Naive thymus-derived CD4-positive, alpha-beta T cell (primary cell): ENCODE data around the gene DEAF1. TPM values are rescaled to one million over a fixed set of nuclear protein-coding genes. Genes with fewer than 3 reads are reported as not detected.
A peak's percentile ranks its signal among the peaks of the same experiment; 100 is the strongest.

Source experiments
- ATAC-seq: fragments of 150-1000 bp; cut with Tn5 transposase; 2 replicates; pipeline ENCODE4 v1.10.0; 2021; ENCODE audit warnings: mild to moderate bottlenecking, moderate library complexity
- CTCF ChIA-PET: fragments of 350-600 bp; sonication (Branson Sonifier 250); formaldehyde crosslinking; loops from one replicate; lab custom pipeline; 2021; ENCODE audit warnings: antibody characterized with exemption; lab: Charles Lee
- POLR2A ChIA-PET: fragments of 350-600 bp; sonication (Branson Sonifier 250); formaldehyde crosslinking; loops from one replicate; lab custom pipeline; 2021; ENCODE audit warnings: antibody characterized with exemption, inconsistent platforms; lab: Charles Lee
- DNase-seq, 9 donors: peaks; one replicate each; pipeline versions ENCODE4 v3.0.0 to v3.0.0-alpha.2; 2020 to 2022; ENCODE audit warnings: mixed read lengths in 1 of 9
- H3K27ac ChIP-seq: one replicate; pipeline ENCODE4 v1.7.0; 2013; ENCODE audit warnings: mild to moderate bottlenecking, low read depth, low read length, moderate library complexity
- H3K27me3 ChIP-seq, 2 donors: one replicate each; pipeline ENCODE4 v1.7.0; 2013; ENCODE audit warnings: low read length in 2 of 2, mild to moderate bottlenecking in 2 of 2, moderate library complexity in 2 of 2; ENCODE audit not compliant: control insufficient read depth in 2 of 2, insufficient read depth in 2 of 2
- H3K36me3 ChIP-seq, 3 experiments: 1 replicate in 2 of 3; 2 replicates in 1 of 3; pipeline ENCODE4 v1.7.0; 2013; ENCODE audit warnings: low read length in 3 of 3, mild to moderate bottlenecking in 3 of 3, moderate library complexity in 1 of 3; ENCODE audit not compliant: insufficient read depth in 3 of 3, control insufficient read depth in 2 of 3
- H3K4me1 ChIP-seq, 2 donors: one replicate each; pipeline ENCODE4 v1.7.0; 2013; ENCODE audit warnings: low read length in 2 of 2, mild to moderate bottlenecking in 2 of 2, moderate library complexity in 1 of 2; ENCODE audit not compliant: control insufficient read depth in 2 of 2, insufficient read depth in 2 of 2
- H3K4me3 ChIP-seq: 2 replicates; pipeline ENCODE4 v1.7.0; 2013; ENCODE audit warnings: mild to moderate bottlenecking, low read length
- H3K9me3 ChIP-seq, 3 experiments: 1 replicate in 2 of 3; 2 replicates in 1 of 3; pipeline ENCODE4 v1.7.0; 2013; ENCODE audit warnings: low read length in 3 of 3; ENCODE audit not compliant: control insufficient read depth in 2 of 3
- H3K27ac Mint-ChIP-seq, 9 donors: one replicate each; pipeline ENCODE4 v1.8.0; 2020 to 2022; ENCODE audit warnings: mixed read lengths in 9 of 9, mild to moderate bottlenecking in 8 of 9, moderate library complexity in 5 of 9, inconsistent platforms in 2 of 9
- H3K27me3 Mint-ChIP-seq, 5 donors: one replicate each; pipeline ENCODE4 v1.8.0; 2021 to 2022; ENCODE audit warnings: mixed read lengths in 5 of 5, mild to moderate bottlenecking in 1 of 5
- H3K36me3 Mint-ChIP-seq, 5 donors: one replicate each; pipeline ENCODE4 v1.8.0; 2020 to 2022; ENCODE audit warnings: mixed read lengths in 5 of 5, mild to moderate bottlenecking in 3 of 5, inconsistent platforms in 1 of 5
- H3K4me1 Mint-ChIP-seq, 7 donors: one replicate each; pipeline ENCODE4 v1.8.0; 2020 to 2022; ENCODE audit warnings: mixed read lengths in 7 of 7, mild to moderate bottlenecking in 3 of 7, inconsistent platforms in 1 of 7
- H3K4me3 Mint-ChIP-seq, 10 donors: one replicate each; pipeline ENCODE4 v1.8.0; 2020 to 2022; ENCODE audit warnings: mild to moderate bottlenecking in 10 of 10, mixed read lengths in 10 of 10, moderate library complexity in 6 of 10, inconsistent platforms in 2 of 10
- H3K9me3 Mint-ChIP-seq, 11 donors: one replicate each; pipeline ENCODE4 v1.8.0; 2020 to 2022; ENCODE audit warnings: mixed read lengths in 11 of 11, mild to moderate bottlenecking in 4 of 11, inconsistent platforms in 1 of 11, moderate library complexity in 1 of 11
- intact Hi-C, 2 donors: fragments of 100-400 bp; cut with micrococcal nuclease; formaldehyde crosslinking; loops; one replicate each; pipeline ENCODE4 v1.15.1; 2023
- polyA plus RNA-seq, 2 donors: library from polyadenylated mRNA; unstranded; fragments of 300-500 nt; fragmentation: Illumina TruSeq; gene quantifications; one replicate each; pipeline ENCODE4 v1.2.3, GENCODE V29; 2021
- total RNA-seq, 6 experiments: library from RNA in 5 of 6; stranded (reverse) in 5 of 6; gene quantifications; 1 replicate in 5 of 6; 2 replicates in 1 of 6; pipeline ENCODE4 v1.2.3 and lab custom pipeline; 2021 to 2026

The DEAF1 gene
- total and polyA plus RNA-seq, 7 experiments from 2014 or later: 33.0 to 117 (median 54.2) TPM

DNA sequence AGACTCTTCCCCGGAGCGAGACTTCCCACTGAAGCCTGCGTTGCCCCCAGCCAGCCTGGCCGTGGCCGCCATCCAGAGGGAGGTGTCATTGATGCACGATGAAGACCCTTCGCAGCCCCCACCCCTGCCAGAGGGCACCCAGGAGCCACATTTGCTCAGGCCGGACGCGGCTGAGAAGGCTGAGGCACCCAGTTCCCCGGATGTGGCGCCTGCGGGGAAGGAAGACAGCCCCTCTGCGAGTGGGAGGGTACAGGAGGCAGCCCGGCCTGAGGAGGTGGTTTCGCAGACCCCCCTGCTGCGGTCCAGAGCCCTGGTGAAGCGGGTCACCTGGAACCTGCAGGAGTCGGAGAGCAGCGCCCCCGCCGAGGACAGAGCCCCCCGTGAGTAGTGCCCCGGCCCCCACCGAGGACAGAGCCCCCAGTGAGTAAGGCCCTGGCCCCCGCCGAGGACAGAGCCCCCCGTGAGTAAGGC, 85.6 kb downstream of the DEAF1 start:
- Mint-ChIP-seq H3K36me3 (peaks cover 0 to 16% (median 5%) of the 10 kb centered on the region in 5 donors), H3K27me3 (no peaks in the 10 kb centered on the region), H3K4me3 (no peak overlapping the region), H3K4me1 (peaks cover 0 to 12% (median 8%) of the 10 kb centered on the region in 7 donors), H3K27ac (no peak overlapping the region), H3K9me3 (no peaks in the 10 kb centered on the region)
- Histone ChIP-seq H3K27me3 (no peaks in the 10 kb centered on the region), H3K27ac (no peak overlapping the region), H3K4me3 (no peak overlapping the region), H3K36me3 (peaks cover 0 to 90% (median 35%) of the 10 kb centered on the region in 3 experiments), H3K9me3 (no peaks in the 10 kb centered on the region), H3K4me1 (peaks cover 7 to 13% of the 10 kb centered on the region in 2 donors)
- ATAC-seq (no peak), DNase-seq (peak in 1 of 9 donors; percentile 21)
- intact Hi-C loops: no loop called here
- ChIA-PET CTCF (no interaction called here), POLR2A (no interaction called here)

DNA sequence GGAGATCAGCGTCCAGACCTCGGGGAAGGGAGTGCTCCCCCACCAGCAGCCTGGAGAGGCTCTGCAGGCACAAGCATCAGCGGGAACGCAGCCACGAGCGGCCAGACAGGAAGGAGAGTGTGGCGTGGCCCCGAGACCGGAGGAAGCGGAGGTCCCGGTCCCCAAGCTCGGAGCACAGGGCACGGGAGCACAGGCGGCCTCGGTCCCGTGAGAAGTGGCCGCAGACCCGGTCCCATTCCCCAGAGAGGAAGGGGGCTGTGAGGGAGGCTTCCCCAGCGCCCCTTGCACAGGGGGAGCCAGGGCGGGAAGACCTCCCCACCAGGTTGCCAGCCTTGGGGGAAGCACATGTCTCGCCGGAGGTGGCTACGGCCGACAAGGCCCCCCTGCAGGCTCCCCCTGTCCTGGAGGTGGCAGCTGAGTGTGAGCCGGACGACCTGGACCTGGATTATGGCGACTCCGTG, 86.2 kb downstream of the DEAF1 start:
- peak in 1 of 9 donors; percentile 22 for DNase-seq
- H3K4me3 ChIP-seq: no peak overlapping the region
- H3K4me1 Mint-ChIP-seq: peaks cover 0 to 9% (median 5%) of the 10 kb centered on the region in 7 donors
- POLR2A ChIA-PET: interaction anchor here (0.6 to 1.1 kb wide), 2 partner anchors 51 to 352 kb away, joined by 4 to 6 read pairs; no protein-coding TSS in a partner anchor
- H3K27ac Mint-ChIP-seq: peak overlapping the region in 2 of 9 donors; percentile 56 to 83
- H3K36me3 Mint-ChIP-seq: peaks cover 0 to 20% (median 5%) of the 10 kb centered on the region in 5 donors
- intact Hi-C loops: no loop called here
- peaks cover 0 to 95% (median 37%) of the 10 kb centered on the region in 3 experiments for H3K36me3 ChIP-seq
- no peaks in the 10 kb centered on the region for H3K27me3 ChIP-seq
- H3K27ac ChIP-seq: no peak overlapping the region
- no peak overlapping the region for H3K4me3 Mint-ChIP-seq
- no peak for ATAC-seq
- CTCF ChIA-PET: interaction anchor here (1.0 kb wide), 1 partner anchor 53 kb away, joined by 3 read pairs; no protein-coding TSS in a partner anchor
- no peaks in the 10 kb centered on the region for H3K27me3 Mint-ChIP-seq
- H3K4me1 ChIP-seq: peaks cover 2 to 8% of the 10 kb centered on the region in 2 donors
- no peaks in the 10 kb centered on the region for H3K9me3 ChIP-seq
- no peaks in the 10 kb centered on the region for H3K9me3 Mint-ChIP-seq

DNA sequence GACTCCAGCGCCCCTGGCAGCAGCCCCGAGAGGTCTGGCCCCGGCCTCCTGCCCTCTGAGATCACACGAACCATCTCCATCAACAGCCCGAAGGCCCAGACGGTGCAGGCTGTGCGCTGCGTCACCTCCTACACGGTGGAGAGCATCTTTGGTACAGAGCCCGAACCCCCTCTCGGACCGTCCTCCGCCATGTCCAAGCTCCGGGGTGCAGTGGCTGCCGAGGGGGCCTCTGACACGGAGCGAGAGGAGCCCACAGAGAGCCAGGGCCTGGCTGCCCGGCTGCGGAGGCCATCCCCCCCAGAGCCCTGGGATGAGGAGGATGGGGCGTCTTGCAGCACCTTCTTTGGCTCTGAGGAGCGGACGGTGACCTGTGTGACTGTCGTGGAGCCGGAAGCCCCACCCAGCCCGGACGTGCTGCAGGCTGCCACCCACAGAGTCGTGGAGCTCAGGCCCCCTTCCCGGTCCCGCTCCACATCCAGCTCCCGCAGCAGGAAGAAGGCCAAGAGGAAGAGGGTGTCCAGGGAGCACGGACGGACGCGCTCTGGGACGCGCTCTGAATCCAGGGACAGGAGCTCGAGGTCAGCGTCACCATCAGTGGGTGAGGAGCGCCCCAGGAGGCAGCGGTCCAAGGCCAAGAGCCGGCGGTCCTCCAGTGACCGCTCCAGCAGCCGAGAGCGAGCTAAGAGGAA, 86.9 kb downstream of the DEAF1 start:
- no peaks in the 10 kb centered on the region for H3K27me3 Mint-ChIP-seq
- peaks cover 0 to 21% (median 5%) of the 10 kb centered on the region in 5 donors for H3K36me3 Mint-ChIP-seq
- H3K4me1 ChIP-seq: peaks cover 0 to 2% of the 10 kb centered on the region in 2 donors
- no peak for ATAC-seq
- H3K27ac Mint-ChIP-seq: peak overlapping the region in 3 of 9 donors; percentile 18 to 83 (median 56)
- H3K4me3 Mint-ChIP-seq: no peak overlapping the region
- peaks cover 0 to 98% (median 39%) of the 10 kb centered on the region in 3 experiments for H3K36me3 ChIP-seq
- H3K27me3 ChIP-seq: no peaks in the 10 kb centered on the region
- ChIA-PET CTCF (interaction anchor here (1.0 kb wide), 1 partner anchor 54 kb away, joined by 3 read pairs; no protein-coding TSS in a partner anchor), POLR2A (interaction anchor here (0.6 to 1.1 kb wide), 2 partner anchors 50 to 351 kb away, joined by 4 to 6 read pairs; no protein-coding TSS in a partner anchor)
- no peaks in the 10 kb centered on the region for H3K9me3 ChIP-seq
- H3K27ac ChIP-seq: no peak overlapping the region
- H3K9me3 Mint-ChIP-seq: no peaks in the 10 kb centered on the region
- intact Hi-C loops: no loop called here
- DNase-seq: no peak
- peaks cover 0 to 9% (median 5%) of the 10 kb centered on the region in 7 donors for H3K4me1 Mint-ChIP-seq
- no peak overlapping the region for H3K4me3 ChIP-seq

DNA sequence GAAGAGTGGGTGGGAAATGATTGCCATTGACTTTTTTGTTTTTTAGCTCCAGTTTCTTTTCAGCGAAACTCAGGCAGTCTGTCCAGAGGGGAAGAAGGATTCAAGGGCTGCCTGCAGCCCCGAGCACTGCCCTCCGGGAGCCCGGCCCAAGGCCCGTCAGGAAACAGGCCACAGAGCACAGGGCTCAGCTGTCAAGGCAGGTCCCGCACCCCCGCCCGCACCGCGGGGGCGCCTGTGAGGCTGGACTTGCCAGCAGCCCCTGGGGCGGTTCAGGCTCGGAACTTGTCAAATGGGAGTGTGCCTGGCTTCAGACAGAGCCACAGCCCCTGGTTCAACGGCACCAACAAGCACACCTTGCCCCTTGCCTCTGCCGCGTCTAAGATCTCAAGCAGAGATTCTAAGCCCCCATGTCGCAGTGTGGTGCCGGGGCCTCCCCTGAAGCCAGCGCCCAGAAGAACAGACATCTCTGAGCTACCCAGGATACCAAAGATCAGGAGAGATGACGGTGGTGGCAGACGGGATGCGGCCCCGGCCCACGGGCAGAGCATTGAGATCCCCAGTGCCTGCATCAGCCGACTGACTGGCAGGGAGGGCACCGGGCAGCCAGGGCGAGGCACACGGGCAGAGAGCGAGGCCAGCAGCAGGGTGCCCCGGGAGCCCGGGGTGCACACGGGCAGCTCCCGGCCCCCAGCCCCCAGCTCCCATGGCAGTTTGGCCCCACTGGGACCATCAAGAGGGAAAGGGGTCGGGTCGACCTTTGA, 87.8 kb downstream of the DEAF1 start:
- H3K4me3 Mint-ChIP-seq: no peak overlapping the region
- H3K27me3 ChIP-seq: no peaks in the 10 kb centered on the region
- peaks cover 0 to 22% (median 5%) of the 10 kb centered on the region in 5 donors for H3K36me3 Mint-ChIP-seq
- H3K9me3 ChIP-seq: no peaks in the 10 kb centered on the region
- peaks cover 0 to 98% (median 35%) of the 10 kb centered on the region in 3 experiments for H3K36me3 ChIP-seq
- no peak overlapping the region for H3K27ac ChIP-seq
- H3K4me3 ChIP-seq: no peak overlapping the region
- POLR2A ChIA-PET: no interaction called here
- DNase-seq (no peak), ATAC-seq (no peak)
- H3K27ac Mint-ChIP-seq: peak overlapping the region in 1 of 9 donors; percentile 42
- H3K4me1 ChIP-seq: no peaks in the 10 kb centered on the region
- CTCF ChIA-PET: no interaction called here
- intact Hi-C loops: no loop called here
- no peaks in the 10 kb centered on the region for H3K27me3 Mint-ChIP-seq
- H3K9me3 Mint-ChIP-seq: no peaks in the 10 kb centered on the region
- H3K4me1 Mint-ChIP-seq: peaks cover 0 to 5% (median 2%) of the 10 kb centered on the region in 7 donors

DNA sequence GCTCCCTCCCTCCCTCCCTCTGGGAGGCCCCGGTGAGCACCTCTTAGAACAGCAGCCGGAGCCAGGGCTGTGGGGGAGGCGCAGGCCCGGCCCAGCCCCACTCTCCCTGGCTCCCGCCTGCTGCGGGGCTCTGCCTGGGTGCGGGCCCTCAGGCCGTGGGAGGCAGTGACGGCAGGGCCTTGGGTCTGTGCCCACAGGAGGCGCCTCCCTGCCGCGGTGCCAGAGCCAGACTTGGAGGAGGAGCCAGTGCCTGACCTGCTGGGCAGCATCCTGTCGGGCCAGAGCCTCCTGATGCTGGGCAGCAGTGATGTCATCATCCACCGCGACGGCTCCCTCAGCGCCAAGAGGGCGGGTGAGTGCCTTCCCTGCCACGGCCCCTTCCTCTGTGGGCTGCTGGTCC, 88.8 kb downstream of the DEAF1 start:
- no peak for ATAC-seq
- H3K27me3 Mint-ChIP-seq: no peaks in the 10 kb centered on the region
- Histone ChIP-seq H3K27me3 (no peaks in the 10 kb centered on the region), H3K4me1 (no peaks in the 10 kb centered on the region), H3K4me3 (no peak overlapping the region), H3K27ac (no peak overlapping the region), H3K9me3 (no peaks in the 10 kb centered on the region), H3K36me3 (peaks cover 0 to 98% (median 32%) of the 10 kb centered on the region in 3 experiments)
- no peak overlapping the region for H3K27ac Mint-ChIP-seq
- H3K4me3 Mint-ChIP-seq: no peak overlapping the region
- no peak for DNase-seq
- peaks cover 3 to 30% (median 5%) of the 10 kb centered on the region in 5 donors for H3K36me3 Mint-ChIP-seq
- intact Hi-C loops: no loop called here
- H3K9me3 Mint-ChIP-seq: no peaks in the 10 kb centered on the region
- ChIA-PET CTCF (no interaction called here), POLR2A (no interaction called here)
- H3K4me1 Mint-ChIP-seq: peaks cover 0 to 2% (median 0%) of the 10 kb centered on the region in 7 donors

GRCh38 chr11:605286-606129, 89.5 kb downstream of the DEAF1 start:
- DNase-seq (no peak), ATAC-seq (no peak)
- Histone ChIP-seq H3K36me3 (peaks cover 0 to 96% (median 27%) of the 10 kb centered on the region in 3 experiments), H3K4me3 (no peak overlapping the region), H3K27ac (no peak overlapping the region), H3K4me1 (no peaks in the 10 kb centered on the region), H3K9me3 (no peaks in the 10 kb centered on the region), H3K27me3 (no peaks in the 10 kb centered on the region)
- Mint-ChIP-seq H3K4me3 (no peak overlapping the region), H3K9me3 (no peaks in the 10 kb centered on the region), H3K4me1 (no peaks in the 10 kb centered on the region), H3K27ac (no peak overlapping the region), H3K27me3 (no peaks in the 10 kb centered on the region), H3K36me3 (peaks cover 4 to 26% (median 5%) of the 10 kb centered on the region in 5 donors)
- ChIA-PET CTCF (no interaction called here), POLR2A (interaction anchor here (0.7 to 1.0 kb wide), 2 partner anchors 68 to 354 kb away, joined by 3 read pairs; partner anchors contain the start of gene LRRC56)
- intact Hi-C loops: no loop called here
